ENCODE data around the gene ACSF3.

DNA sequence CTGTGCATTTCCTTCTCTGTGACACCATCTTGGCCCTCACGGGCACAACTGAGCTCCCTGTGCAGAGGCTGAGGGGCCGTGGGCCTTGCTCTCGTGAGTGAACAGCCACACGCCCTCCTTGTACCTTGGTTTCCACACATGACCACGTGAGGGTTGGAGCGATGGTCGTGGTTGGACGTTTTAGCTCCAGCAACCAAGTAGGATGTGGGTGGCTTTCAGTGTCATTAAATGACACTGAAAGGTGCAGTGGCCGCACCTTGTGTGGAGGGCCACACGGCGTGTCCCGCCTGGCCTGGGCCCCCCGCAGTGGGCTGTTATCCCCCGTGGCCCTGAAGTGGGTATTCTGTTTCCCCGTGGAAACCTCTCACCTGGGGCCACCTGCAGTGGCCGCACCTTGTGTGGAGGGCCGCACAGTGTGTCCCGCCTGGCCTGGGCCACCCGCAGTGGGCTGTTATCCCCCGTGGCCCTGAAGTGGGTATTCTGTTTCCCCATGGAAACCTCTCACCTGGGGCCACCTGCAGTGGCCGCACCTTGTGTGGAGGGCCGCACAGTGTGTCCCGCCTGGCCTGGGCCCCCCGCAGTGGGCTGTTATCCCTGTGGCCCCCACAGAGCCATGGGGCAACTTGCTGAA, 28.2 kb downstream of the ACSF3 start:
- TF ChIP-seq CTCF (IDR thresholded peaks at IDR 0.05), result no peak
- TF ChIP-seq POLR2A (IDR thresholded peaks at IDR 0.05), result no peak
